Inflammatory macrophage (primary cell): ENCODE data around the gene BMF.
"Not testable (repeated sequence)": the region's sequence is repeated elsewhere in the genome, so short reads cannot be mapped to it uniquely, and the experiment has no call there.

ENCODE experiments used
- DNase-seq, 2 donors: peaks; one replicate each; pipeline ENCODE4 v3.0.0-alpha.2; 2020 to 2022

Gene BMF

GRCh38 chr15:40128766-40129660, 20.3 kb upstream of the BMF start:
- no peak for DNase-seq

- no peak for DNase-seq
Observed at GRCh38 chr15:40125950-40126349, 17.3 kb upstream of the BMF start.

- DNase-seq = not testable (repeated sequence)
Observed at GRCh38 chr15:40124807-40125285, 16.2 kb upstream of the BMF start.

- DNase-seq = not testable (repeated sequence)
Observed at GRCh38 chr15:40124333-40124732, 15.7 kb upstream of the BMF start.

- DNase-seq = not testable (repeated sequence)
Observed at GRCh38 chr15:40123863-40124262, 15.2 kb upstream of the BMF start.

- DNase-seq = peak in 1 of 2 donors; percentile 9
Observed at GRCh38 chr15:40122989-40123388, 14.3 kb upstream of the BMF start.

- DNase-seq = peak; percentile 91 to 93
Observed at GRCh38 chr15:40121911-40122638, 13.4 kb upstream of the BMF start.

GRCh38 chr15:40118473-40118872, 9.8 kb upstream of the BMF start:
- DNase-seq = no peak

GRCh38 chr15:40115670-40116093, 7.0 kb upstream of the BMF start:
- peak; percentile 55 to 60 for DNase-seq

GRCh38 chr15:40115106-40115505, 6.4 kb upstream of the BMF start:
- DNase-seq = not testable (repeated sequence)

- DNase-seq = no peak
Observed at GRCh38 chr15:40114218-40114617, 5.5 kb upstream of the BMF start.

- DNase-seq = no peak
Observed at GRCh38 chr15:40112789-40113188, 4.1 kb upstream of the BMF start.

- no peak for DNase-seq
Observed at GRCh38 chr15:40111888-40112287, 3.2 kb upstream of the BMF start.

- DNase-seq = no peak
Observed at GRCh38 chr15:40110866-40111550, 2.3 kb upstream of the BMF start.

GRCh38 chr15:40108061-40108854, 421 bp downstream of the BMF start:
- peak in 1 of 2 donors; percentile 13 for DNase-seq

- DNase-seq = peak; percentile 66 to 77
Observed at GRCh38 chr15:40106203-40107161, 2.2 kb downstream of the BMF start.

GRCh38 chr15:40105517-40106202, 3.0 kb downstream of the BMF start:
- no peak for DNase-seq

- DNase-seq = peak; percentile 79
Observed at GRCh38 chr15:40104865-40105516, 3.7 kb downstream of the BMF start.

GRCh38 chr15:40104296-40104864, 4.3 kb downstream of the BMF start:
- DNase-seq = no peak
